GM18511 (cell line): Measurements from ENCODE around the gene KDM2A.
"Not testable (repeated sequence)": the region's sequence is repeated elsewhere in the genome, so short reads cannot be mapped to it uniquely, and the experiment has no call there.

Source experiments
- ATAC-seq: cut with Tn5 transposase; IDR thresholded peaks from one replicate; pipeline ENCODE4 v1.9.1; 2021; ENCODE audit warnings: mild to moderate bottlenecking, moderate library complexity; ENCODE audit not compliant: unreplicated experiment

Gene KDM2A

GRCh38 chr11:67256477-67257135 lies 137.5 kb downstream of the KDM2A start:
- ATAC-seq = no peak

- no peak for ATAC-seq
Observed at GRCh38 chr11:67260406-67260805, 141.3 kb downstream of the KDM2A start.

- not testable (repeated sequence) for ATAC-seq
Observed at GRCh38 chr11:67260885-67261639, 142.0 kb downstream of the KDM2A start.

- no peak for ATAC-seq
Observed at GRCh38 chr11:67261640-67261945, 142.5 kb downstream of the KDM2A start.

- no peak for ATAC-seq
Observed at GRCh38 chr11:67261946-67262681, 143.1 kb downstream of the KDM2A start.

- ATAC-seq = peak; percentile 44
Observed at GRCh38 chr11:67262731-67263675, 143.9 kb downstream of the KDM2A start.

GRCh38 chr11:67264260-67264659 lies 145.2 kb downstream of the KDM2A start:
- no peak for ATAC-seq

GRCh38 chr11:67264877-67265632 lies 146.0 kb downstream of the KDM2A start:
- ATAC-seq = no peak

- peak; percentile 39 for ATAC-seq
Observed at GRCh38 chr11:67265633-67266448, 146.8 kb downstream of the KDM2A start.

GRCh38 chr11:67266449-67267187 lies 147.6 kb downstream of the KDM2A start, which contains the start of gene GRK2:
Gene GRK2, plus strand, starts transcription at chr11:67266473. Its CDS starts 227 bp downstream, at chr11:67266700.
- ATAC-seq = peak; percentile 8

- ATAC-seq = no peak
Observed at GRCh38 chr11:67267188-67268080, 148.4 kb downstream of the KDM2A start.

GRCh38 chr11:67268081-67268961 lies 149.3 kb downstream of the KDM2A start:
- ATAC-seq = peak; percentile 54

- no peak for ATAC-seq
Observed at GRCh38 chr11:67268962-67269268, 149.9 kb downstream of the KDM2A start.

- no peak for ATAC-seq
Observed at GRCh38 chr11:67269401-67270255, 150.6 kb downstream of the KDM2A start.

GRCh38 chr11:67270256-67271204 lies 151.5 kb downstream of the KDM2A start:
- ATAC-seq = no peak
